SU-DHL-6 (cell line): ENCODE measurements around the gene TMEM245.

Experiments
- H2AFZ ChIP-seq: fragments of 200-600 bp; sonication (generic); 2 replicates; pipeline ENCODE4 v1.6.1; 2014; ENCODE audit warnings: low read depth, mild to moderate bottlenecking, moderate library complexity, mixed read lengths, antibody characterized with exemption, low read length; ENCODE audit not compliant: severe bottlenecking
- H3F3A ChIP-seq: fragments of 200-600 bp; shearing (Covaris generic); 2 replicates; pipeline ENCODE4 v1.6.0; 2016; ENCODE audit warnings: antibody characterized with exemption, mild to moderate bottlenecking; ENCODE audit not compliant: insufficient read depth
- H3K27ac ChIP-seq: fragments of 200-600 bp; sonication (generic); 2 replicates; pipeline ENCODE4 v1.5.1; 2016; ENCODE audit warnings: low read depth, mild to moderate bottlenecking, low read length, moderate library complexity, mixed read lengths
- H3K27me3 ChIP-seq: fragments of 200-600 bp; sonication (generic), shearing (Covaris generic); 2 replicates; pipeline ENCODE4 v1.6.0; 2014; ENCODE audit warnings: mild to moderate bottlenecking, low read length
- H3K36me3 ChIP-seq: fragments of 200-600 bp; sonication (generic); 2 replicates; pipeline ENCODE4 v1.6.1; 2014; ENCODE audit warnings: mild to moderate bottlenecking, low read length, mixed read lengths
- H3K4me2 ChIP-seq: fragments of 300-600, 200-600 bp; shearing (Covaris generic), sonication (generic); 2 replicates; pipeline ENCODE4 v1.6.0; 2014; ENCODE audit warnings: low read length, low read depth, mild to moderate bottlenecking; ENCODE audit not compliant: poor library complexity, severe bottlenecking
- H3K4me3 ChIP-seq: fragments of 200-600 bp; sonication (generic); 2 replicates; pipeline ENCODE4 v1.5.1; 2014; ENCODE audit warnings: antibody characterized with exemption, low read length, mild to moderate bottlenecking, mixed read lengths; ENCODE audit not compliant: insufficient read depth, poor library complexity, severe bottlenecking
- H3K79me2 ChIP-seq: fragments of 200-600 bp; sonication (generic); 2 replicates; pipeline ENCODE4 v1.6.1; 2014; ENCODE audit warnings: mild to moderate bottlenecking, low read length, moderate library complexity; ENCODE audit not compliant: insufficient read depth
- H3K9ac ChIP-seq: fragments of 200-600 bp; sonication (generic); 2 replicates; pipeline ENCODE4 v1.7.0; 2014; ENCODE audit warnings: mild to moderate bottlenecking, low read length
- H3K9me2 ChIP-seq: fragments of 200-600 bp; sonication (generic); replicated peaks from 2 replicates; pipeline ENCODE4 v1.6.1; 2014; ENCODE audit warnings: low read length; ENCODE audit not compliant: insufficient read depth
- H3K9me3 ChIP-seq: fragments of 200-600 bp; sonication (generic); 2 replicates; pipeline ENCODE4 v1.6.1; 2014; ENCODE audit warnings: low read length, mixed read lengths; ENCODE audit not compliant: insufficient read depth
- H4K20me1 ChIP-seq: fragments of 200-600 bp; sonication (generic); 2 replicates; pipeline ENCODE4 v1.6.1; 2014; ENCODE audit warnings: low read depth, mild to moderate bottlenecking, antibody characterized with exemption, low read length, moderate library complexity, mixed read lengths
- CTCF ChIP-seq: fragments of 200-600 bp; sonication (generic); IDR thresholded peaks from one replicate; pipeline ENCODE4 v1.5.1; 2017; ENCODE audit warnings: antibody characterized with exemption, mild to moderate bottlenecking, low read length, moderate library complexity; ENCODE audit not compliant: insufficient read depth, poor library complexity, severe bottlenecking
- EZH2phosphoT487 ChIP-seq: fragments of 200-600 bp; sonication (generic), shearing (Covaris generic); conservative IDR thresholded peaks from 2 replicates; pipeline ENCODE4 v1.6.1; 2018; ENCODE audit warnings: mild to moderate bottlenecking, antibody characterized with exemption, low read length, moderate library complexity, mixed read lengths

The TMEM245 gene

GRCh38 chr9:109122726-109123621 lies 3.2 kb upstream of the TMEM245 start:
- Histone ChIP-seq H3K27me3 (no peaks in the 10 kb centered on the region), H3K36me3 (no peaks in the 10 kb centered on the region), H3K9me2 (no peaks in the 10 kb centered on the region), H3K4me2 (no peak overlapping the region), H4K20me1 (peaks cover 3% of the 10 kb centered on the region; the same call in 1 of the 2 replicates), H2AFZ (no peak overlapping the region), H3K9me3 (no peaks in the 10 kb centered on the region), H3K27ac (no peak overlapping the region), H3F3A (no peaks in the 10 kb centered on the region), H3K4me3 (no peak overlapping the region), H3K79me2 (peaks cover 18% of the 10 kb centered on the region), H3K9ac (no peak overlapping the region)
- TF ChIP-seq CTCF (no peak), EZH2phosphoT487 (no peak)

- Histone ChIP-seq H3K27me3 (no peaks in the 10 kb centered on the region), H3K79me2 (peaks cover 34% of the 10 kb centered on the region), H3K4me3 (no peak overlapping the region), H3K9me3 (no peaks in the 10 kb centered on the region), H3K27ac (no peak overlapping the region), H3K9ac (no peak overlapping the region), H3F3A (no peaks in the 10 kb centered on the region), H4K20me1 (peaks cover 10% of the 10 kb centered on the region; the same call in 1 of the 2 replicates), H3K9me2 (no peaks in the 10 kb centered on the region), H3K4me2 (no peak overlapping the region), H3K36me3 (no peaks in the 10 kb centered on the region), H2AFZ (peak overlapping the region; percentile 83)
- TF ChIP-seq CTCF (no peak), EZH2phosphoT487 (no peak)
These were observed 1.6 kb upstream of the TMEM245 start for GRCh38 chr9:109121232-109121796.

GRCh38 chr9:109120204-109120789 lies 550 bp upstream of the TMEM245 start:
- TF ChIP-seq CTCF = no peak
- TF ChIP-seq EZH2phosphoT487 = no peak
- H2AFZ ChIP-seq = peak overlapping the region; percentile 83
- H3K27ac ChIP-seq = peak overlapping the region; percentile 54
- peaks cover 10% of the 10 kb centered on the region; the same call in 1 of the 2 replicates for H4K20me1 ChIP-seq
- no peaks in the 10 kb centered on the region for H3K36me3 ChIP-seq
- peak overlapping the region; percentile 91 for H3K9ac ChIP-seq
- H3K27me3 ChIP-seq = no peaks in the 10 kb centered on the region
- H3K4me2 ChIP-seq = peak overlapping the region; percentile 74
- H3K4me3 ChIP-seq = peak overlapping the region; percentile 35
- no peaks in the 10 kb centered on the region for H3K9me3 ChIP-seq
- H3K79me2 ChIP-seq = peaks cover 44% of the 10 kb centered on the region
- H3F3A ChIP-seq = no peaks in the 10 kb centered on the region
- no peaks in the 10 kb centered on the region for H3K9me2 ChIP-seq
